ENCODE measurements around the gene CYP51A1. TPM values are rescaled to one million over a fixed set of nuclear protein-coding genes. Genes with fewer than 3 reads are reported as not detected.
"Not testable (repeated sequence)": the region's sequence is repeated elsewhere in the genome, so short reads cannot be mapped to it uniquely, and the experiment has no call there.

CYP51A1 gene
- total RNA-seq, 4 donors from 2014 or later, result 79.0 to 168 (median 119) TPM

DNA sequence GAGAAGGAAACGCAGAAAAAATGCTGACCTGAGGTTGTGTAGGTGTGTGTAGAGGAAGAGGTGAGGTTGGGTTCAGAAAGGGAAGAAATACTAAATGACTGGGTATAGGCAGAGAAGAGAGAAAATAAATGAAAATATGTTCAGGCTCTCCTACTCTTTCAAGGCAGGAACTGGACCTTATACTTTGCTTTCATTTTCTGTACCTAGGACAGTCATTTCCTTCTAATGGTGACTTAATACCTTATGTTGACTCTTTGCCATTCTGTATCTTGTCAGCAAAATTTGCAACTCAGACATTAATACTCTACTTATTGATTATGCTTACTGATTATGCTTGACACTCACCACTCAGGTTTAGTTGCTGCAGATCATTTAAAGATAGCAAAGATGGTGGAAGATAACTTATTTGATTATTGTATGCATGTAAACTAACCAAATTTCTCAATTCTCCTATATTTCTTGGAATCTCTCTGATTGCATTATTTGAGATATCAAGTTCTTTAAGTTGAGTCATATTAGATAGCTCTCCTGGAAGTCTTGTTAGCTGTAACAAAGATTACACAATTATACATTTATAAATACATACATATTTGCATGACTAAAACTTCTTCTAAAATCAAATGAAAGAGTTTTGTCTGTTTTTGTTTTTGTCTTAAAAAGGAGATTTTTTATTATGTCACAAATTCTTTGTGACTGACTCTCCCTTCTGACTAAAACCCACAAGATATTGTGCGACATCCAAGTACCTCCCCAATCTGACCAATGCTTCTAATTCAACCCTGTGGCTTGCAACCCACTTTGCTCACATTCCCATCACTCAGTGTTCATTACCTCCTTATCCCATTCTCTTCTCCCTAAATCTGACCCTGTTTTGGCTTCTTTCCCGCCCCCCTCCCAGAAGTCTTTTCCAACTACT is 24.6 kb upstream of the CYP51A1 start:
- WGBS, 2 donors, result 89 to 91% methylated on average over 3 of the region's 3 CpGs
- H3K27me3 ChIP-seq, result no peaks in the 10 kb centered on the region
- H3K9me3 ChIP-seq, result no peaks in the 10 kb centered on the region
- intact Hi-C loops (cut with DNase I), result no loop called here
- no peak for DNase-seq
- no peaks in the 10 kb centered on the region for H3K36me3 ChIP-seq
- no peak overlapping the region for H3K27ac ChIP-seq
- TF ChIP-seq, protein P1, sequence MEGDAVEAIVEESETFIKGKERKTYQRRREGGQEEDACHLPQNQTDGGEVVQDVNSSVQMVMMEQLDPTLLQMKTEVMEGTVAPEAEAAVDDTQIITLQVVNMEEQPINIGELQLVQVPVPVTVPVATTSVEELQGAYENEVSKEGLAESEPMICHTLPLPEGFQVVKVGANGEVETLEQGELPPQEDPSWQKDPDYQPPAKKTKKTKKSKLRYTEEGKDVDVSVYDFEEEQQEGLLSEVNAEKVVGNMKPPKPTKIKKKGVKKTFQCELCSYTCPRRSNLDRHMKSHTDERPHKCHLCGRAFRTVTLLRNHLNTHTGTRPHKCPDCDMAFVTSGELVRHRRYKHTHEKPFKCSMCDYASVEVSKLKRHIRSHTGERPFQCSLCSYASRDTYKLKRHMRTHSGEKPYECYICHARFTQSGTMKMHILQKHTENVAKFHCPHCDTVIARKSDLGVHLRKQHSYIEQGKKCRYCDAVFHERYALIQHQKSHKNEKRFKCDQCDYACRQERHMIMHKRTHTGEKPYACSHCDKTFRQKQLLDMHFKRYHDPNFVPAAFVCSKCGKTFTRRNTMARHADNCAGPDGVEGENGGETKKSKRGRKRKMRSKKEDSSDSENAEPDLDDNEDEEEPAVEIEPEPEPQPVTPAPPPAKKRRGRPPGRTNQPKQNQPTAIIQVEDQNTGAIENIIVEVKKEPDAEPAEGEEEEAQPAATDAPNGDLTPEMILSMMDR (IDR thresholded peaks at IDR 0.05), result no peak
- TF ChIP-seq POLR2A (IDR thresholded peaks at IDR 0.05), result no peak
- no peak overlapping the region for H3K4me3 ChIP-seq
- H3K4me1 ChIP-seq, result no peaks in the 10 kb centered on the region

DNA sequence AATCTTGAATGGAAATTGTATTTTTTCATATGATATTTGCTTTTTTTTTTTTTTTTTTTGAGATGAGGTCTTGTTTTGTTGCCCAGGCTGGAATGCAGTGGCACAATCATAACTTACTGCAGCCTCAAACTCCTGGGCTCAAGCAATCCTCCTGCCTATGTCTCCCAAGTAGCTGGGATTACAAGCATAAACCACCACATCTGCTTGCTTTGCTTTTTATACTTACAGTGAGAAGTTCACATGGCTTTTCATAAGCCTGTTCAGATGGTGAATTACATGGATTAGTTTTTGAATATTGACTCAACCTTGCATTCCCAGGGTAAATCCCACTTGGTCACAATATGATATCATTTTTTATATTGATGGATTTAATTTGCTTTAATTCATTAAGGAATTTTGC is 22.7 kb upstream of the CYP51A1 start:
- intact Hi-C loops (cut with DNase I), result no loop called here
- no peak overlapping the region for H3K27ac ChIP-seq
- no peak overlapping the region for H3K4me3 ChIP-seq
- DNase-seq, result no peak
- no peaks in the 10 kb centered on the region for H3K4me1 ChIP-seq
- H3K27me3 ChIP-seq, result no peaks in the 10 kb centered on the region
- no peak for TF ChIP-seq POLR2A (IDR thresholded peaks at IDR 0.05)
- TF ChIP-seq, protein P1 (IDR thresholded peaks at IDR 0.05), result no peak
- no peaks in the 10 kb centered on the region for H3K36me3 ChIP-seq
- H3K9me3 ChIP-seq, result no peaks in the 10 kb centered on the region

DNA sequence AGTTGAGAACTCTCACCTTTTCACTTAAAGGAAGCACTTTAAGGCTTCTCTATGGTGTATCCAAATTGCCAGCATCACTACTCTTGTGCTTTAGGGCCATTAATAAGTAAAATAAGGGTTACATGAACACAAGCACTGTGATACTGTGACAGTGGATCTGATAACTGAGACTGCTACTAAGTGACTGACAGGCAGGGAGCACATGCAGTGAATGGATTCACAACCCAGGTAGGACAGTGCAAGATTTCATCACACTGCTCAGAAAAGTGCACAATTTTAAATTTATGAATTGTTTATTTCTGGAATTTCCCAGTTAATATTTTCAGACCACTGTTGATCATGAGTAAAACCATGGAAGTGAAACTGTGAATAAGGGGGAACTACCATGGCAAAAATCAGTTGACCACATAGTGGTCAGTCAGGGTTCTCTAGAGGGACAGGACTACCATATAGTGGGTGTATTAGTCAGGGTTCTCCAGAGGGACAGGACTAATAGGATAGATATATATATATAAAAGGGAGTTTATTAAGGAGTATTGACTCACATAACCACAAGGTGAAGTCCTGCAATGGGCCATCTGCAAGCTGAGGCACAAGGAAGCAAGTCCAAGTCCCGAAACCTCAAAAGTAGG is 20.9 kb upstream of the CYP51A1 start:
- DNase-seq, result no peak
- TF ChIP-seq POLR2A (IDR thresholded peaks at IDR 0.05), result no peak
- TF ChIP-seq, protein P1 (IDR thresholded peaks at IDR 0.05), result no peak
- no peaks in the 10 kb centered on the region for H3K27me3 ChIP-seq
- WGBS, 2 donors, result 63 to 89% methylated on average over 1 of the region's 1 CpG
- H3K4me3 ChIP-seq, result no peak overlapping the region
- H3K4me1 ChIP-seq, result no peaks in the 10 kb centered on the region
- H3K36me3 ChIP-seq, result no peaks in the 10 kb centered on the region
- H3K9me3 ChIP-seq, result no peaks in the 10 kb centered on the region
- no peak overlapping the region for H3K27ac ChIP-seq
- intact Hi-C loops (cut with DNase I), result no loop called here

DNA sequence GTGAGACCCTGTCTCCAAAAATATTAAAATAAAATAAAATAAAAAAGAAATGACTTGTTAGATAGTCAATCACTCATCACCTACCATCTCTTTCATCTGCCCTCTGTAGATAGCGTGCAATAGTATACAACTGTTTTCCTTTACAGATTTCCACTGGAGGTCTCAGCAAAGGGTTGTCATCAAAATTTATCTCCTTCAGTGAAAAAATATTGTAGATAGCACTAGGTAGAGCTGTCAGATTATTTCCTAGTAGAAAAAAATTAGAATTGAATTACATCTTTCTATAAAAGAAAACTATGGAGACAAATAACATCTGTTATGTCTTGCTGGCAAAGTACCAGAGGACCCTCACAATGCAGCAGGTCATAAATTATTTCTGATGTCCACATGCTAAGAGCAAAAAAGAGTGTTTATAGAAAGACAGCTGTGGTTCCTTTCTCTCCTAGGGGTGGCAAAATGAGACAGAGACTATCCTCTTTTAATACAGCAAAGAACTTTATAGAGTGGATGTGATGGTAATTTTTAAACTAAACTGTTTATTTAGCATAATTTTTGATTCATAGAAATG is 16.3 kb upstream of the CYP51A1 start:
- intact Hi-C loops (cut with DNase I), result no loop called here
- TF ChIP-seq, protein P1 (IDR thresholded peaks at IDR 0.05), result no peak
- no peak for TF ChIP-seq POLR2A (IDR thresholded peaks at IDR 0.05)

DNA sequence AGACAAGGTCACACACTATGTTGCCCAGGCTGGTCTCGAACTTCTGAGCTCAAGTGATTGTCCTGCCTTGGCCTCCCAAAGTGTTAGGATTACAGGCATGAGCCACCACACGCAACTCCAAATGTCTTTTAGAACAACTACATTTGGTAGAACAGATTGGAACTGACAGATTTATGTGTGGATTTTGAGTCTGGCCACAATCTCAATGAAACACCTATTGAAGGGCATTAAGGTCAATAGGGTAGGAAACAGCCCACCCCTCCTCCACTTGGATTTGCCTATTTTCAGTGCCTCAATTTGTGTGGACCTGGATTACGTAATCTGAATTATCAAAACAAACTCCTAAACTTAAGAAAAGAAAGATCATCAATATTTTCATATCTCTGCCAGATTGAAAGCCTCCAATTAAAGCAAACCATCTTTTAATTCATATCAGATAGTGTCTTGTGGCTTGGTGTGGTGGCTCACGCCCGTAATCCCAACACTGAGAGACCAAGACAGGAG is 15.5 kb upstream of the CYP51A1 start:
- 90 to 96% methylated on average over 5 of the region's 5 CpGs for WGBS, 2 donors
- intact Hi-C loops (cut with DNase I), result no loop called here

More for the DNA sequence above, 16.3 kb upstream of the CYP51A1 start:
- Histone ChIP-seq H3K36me3 (no peaks in the 10 kb centered on the region), H3K9me3 (no peaks in the 10 kb centered on the region), H3K27me3 (no peaks in the 10 kb centered on the region), H3K27ac (no peak overlapping the region), H3K4me3 (no peak overlapping the region), H3K4me1 (no peaks in the 10 kb centered on the region)
- DNase-seq, result no peak
- 69 to 82% methylated on average over 1 of the region's 1 CpG for WGBS, 2 donors

DNA sequence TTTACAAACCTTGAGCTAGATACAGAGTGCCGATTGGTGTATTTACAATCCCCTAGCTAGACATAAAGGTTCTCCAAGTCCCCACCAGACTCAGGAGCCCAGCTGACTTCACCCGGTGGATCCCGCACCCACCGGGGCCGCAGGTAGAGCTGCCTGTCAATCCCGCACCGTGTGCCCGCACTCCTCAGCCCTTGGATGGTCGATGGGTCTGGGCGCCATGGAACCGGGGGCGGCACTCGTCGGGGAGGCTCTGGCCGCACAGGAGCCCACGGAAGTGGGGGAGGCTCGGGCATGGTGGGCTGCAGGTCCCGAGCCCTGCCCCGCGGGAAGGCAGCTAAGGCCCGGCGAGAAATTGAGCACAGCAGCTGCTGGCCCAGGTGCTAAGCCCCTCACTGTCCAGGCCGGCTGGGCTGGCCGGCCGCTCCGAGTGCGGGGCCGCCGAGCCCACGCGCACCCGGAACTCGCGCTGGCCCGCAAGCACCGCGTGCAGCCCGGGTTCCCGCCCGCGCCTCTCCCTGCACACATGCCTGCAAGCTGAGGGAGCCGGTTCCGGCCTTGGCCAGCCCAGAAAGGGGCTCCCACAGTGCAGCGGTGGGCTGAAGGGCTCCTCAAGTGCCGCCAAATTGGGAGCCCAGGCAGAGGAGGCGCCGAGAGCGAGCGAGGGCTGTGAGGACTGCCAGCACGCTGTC is 9.1 kb upstream of the CYP51A1 start:
- H3K4me1 ChIP-seq; intact Hi-C loops (cut with DNase I); H3K27me3 ChIP-seq; H3K9me3 ChIP-seq; DNase-seq; H3K36me3 ChIP-seq; H3K27ac ChIP-seq; H3K4me3 ChIP-seq: not testable (repeated sequence)
- WGBS, 2 donors, result 94% methylated on average over 6 of the region's 50 CpGs; no CpG with 5 or more reads in 1 of the 2 donors

More for the DNA sequence above, 15.5 kb upstream of the CYP51A1 start:
- Histone ChIP-seq H3K4me1 (no peaks in the 10 kb centered on the region), H3K9me3 (no peaks in the 10 kb centered on the region), H3K27me3 (no peaks in the 10 kb centered on the region), H3K4me3 (no peak overlapping the region), H3K27ac (no peak overlapping the region), H3K36me3 (no peaks in the 10 kb centered on the region)
- TF ChIP-seq, protein P1 (IDR thresholded peaks at IDR 0.05), result no peak
- TF ChIP-seq POLR2A (IDR thresholded peaks at IDR 0.05), result no peak
- no peak for DNase-seq

DNA sequence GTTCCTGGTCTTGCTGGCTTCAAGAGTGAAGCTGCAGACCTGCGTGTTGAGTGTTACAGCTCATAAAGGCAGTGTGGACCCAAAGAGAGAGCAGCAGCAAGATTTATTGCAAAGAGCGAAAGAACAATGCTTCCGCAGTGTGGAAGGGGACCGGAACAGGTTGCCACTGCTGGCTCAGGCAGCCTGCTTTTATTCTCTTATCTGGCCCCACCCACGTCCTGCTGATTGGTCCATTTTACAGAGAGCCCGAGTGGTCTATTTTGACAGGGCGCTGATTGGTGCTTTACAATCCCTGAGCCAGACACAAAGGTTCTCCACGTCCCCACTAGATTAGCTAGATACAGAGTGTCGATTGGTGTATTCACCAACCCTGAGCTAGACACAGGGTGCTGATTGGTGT is 8.5 kb upstream of the CYP51A1 start:
- H3K4me1 ChIP-seq; H3K27ac ChIP-seq; DNase-seq; intact Hi-C loops (cut with DNase I); H3K4me3 ChIP-seq; H3K36me3 ChIP-seq; H3K27me3 ChIP-seq; H3K9me3 ChIP-seq: not testable (repeated sequence)
- 90 to 91% methylated on average over 7 to 9 of the region's 9 CpGs for WGBS, 2 donors

Data from esophagus squamous epithelium (tissue), 5 donors.